Smooth muscle cell (in vitro differentiated cells): ENCODE data around the gene PRDX6. TPM values are rescaled to one million over a fixed set of nuclear protein-coding genes. Genes with fewer than 3 reads are reported as not detected.
"Not testable (repeated sequence)": the region's sequence is repeated elsewhere in the genome, so short reads cannot be mapped to it uniquely, and the experiment has no call there.

Source experiments
- DNase-seq: peaks from one replicate; lab custom pipeline; 2025; ENCODE audit not compliant: unreplicated experiment; lab: John Stamatoyannopoulos, UW
- H2AFZ ChIP-seq: fragments of 200-600 bp; sonication (generic); 2 replicates; pipeline ENCODE4 v1.6.0; 2016; ENCODE audit warnings: antibody characterized with exemption, low read depth, mild to moderate bottlenecking
- H3F3A ChIP-seq: fragments of 200-600 bp; sonication (generic); 2 replicates; pipeline ENCODE4 v1.6.0; 2017; ENCODE audit warnings: antibody characterized with exemption, low read depth
- H3K27ac ChIP-seq: fragments of 200-600 bp; sonication (generic); 2 replicates; pipeline ENCODE4 v1.5.1; 2016; ENCODE audit warnings: low read depth, mild to moderate bottlenecking
- H3K27me3 ChIP-seq: fragments of 200-600 bp; sonication (generic); 2 replicates; pipeline ENCODE4 v1.6.1; 2016; ENCODE audit warnings: low read depth, mild to moderate bottlenecking
- H3K36me3 ChIP-seq: fragments of 200-600 bp; sonication (generic); 2 replicates; pipeline ENCODE4 v1.5.1; 2016; ENCODE audit warnings: low read depth
- H3K4me1 ChIP-seq: fragments of 200-600 bp; sonication (generic); 2 replicates; pipeline ENCODE4 v1.5.1; 2016; ENCODE audit warnings: low read depth
- H3K4me2 ChIP-seq: fragments of 200-600 bp; sonication (generic); 2 replicates; pipeline ENCODE4 v1.6.0; 2016; ENCODE audit warnings: mild to moderate bottlenecking
- H3K4me3 ChIP-seq: fragments of 200-600 bp; sonication (generic); 2 replicates; pipeline ENCODE4 v1.5.1; 2016; ENCODE audit warnings: mild to moderate bottlenecking
- H3K79me2 ChIP-seq: fragments of 200-600 bp; sonication (generic); 2 replicates; pipeline ENCODE4 v1.6.0; 2016; ENCODE audit warnings: low read depth, mild to moderate bottlenecking
- H3K9ac ChIP-seq: fragments of 200-600 bp; sonication (generic); 2 replicates; pipeline ENCODE4 v1.6.0; 2016; ENCODE audit warnings: low read depth
- H3K9me3 ChIP-seq: fragments of 200-600 bp; sonication (generic); replicated peaks from 2 replicates; pipeline ENCODE4 v1.5.1; 2016; ENCODE audit warnings: low read depth
- H4K20me1 ChIP-seq: fragments of 200-600 bp; sonication (generic); 2 replicates; pipeline ENCODE4 v1.6.0; 2016; ENCODE audit warnings: low read depth
- WGBS: methylation state at CpG from one replicate; pipeline ENCODE4 v1.1.7; 2016; ENCODE audit warnings: low lambda C conversion rate; 5-methylcytosine and 5-hydroxymethylcytosine counted together
- polyA plus RNA-seq: library from polyadenylated mRNA; unstranded; fragments of >200 nt; fragmentation: Nextera tagmentation; extraction: Ambion mirVana; gene quantifications from 2 replicates; pipeline ENCODE4 v1.2.1, GENCODE V29; 2016
- total RNA-seq: library from RNA; depleted of rRNA; stranded (reverse); fragments of >200 nt; gene quantifications from 2 replicates; pipeline ENCODE4 v1.2.3, GENCODE V29; 2014
- TF ChIP-seq, protein P1 (sequence below): fragments of 200-600 bp; sonication (generic); IDR thresholded peaks from 2 replicates; pipeline ENCODE4 v1.5.1; 2017; ENCODE audit warnings: borderline replicate concordance, mild to moderate bottlenecking, antibody characterized with exemption; ENCODE audit not compliant: insufficient read depth, poor library complexity, severe bottlenecking

PRDX6 gene
- total and polyA plus RNA-seq, 2 experiments from 2014 or later, result 484 to 689 TPM

DNA sequence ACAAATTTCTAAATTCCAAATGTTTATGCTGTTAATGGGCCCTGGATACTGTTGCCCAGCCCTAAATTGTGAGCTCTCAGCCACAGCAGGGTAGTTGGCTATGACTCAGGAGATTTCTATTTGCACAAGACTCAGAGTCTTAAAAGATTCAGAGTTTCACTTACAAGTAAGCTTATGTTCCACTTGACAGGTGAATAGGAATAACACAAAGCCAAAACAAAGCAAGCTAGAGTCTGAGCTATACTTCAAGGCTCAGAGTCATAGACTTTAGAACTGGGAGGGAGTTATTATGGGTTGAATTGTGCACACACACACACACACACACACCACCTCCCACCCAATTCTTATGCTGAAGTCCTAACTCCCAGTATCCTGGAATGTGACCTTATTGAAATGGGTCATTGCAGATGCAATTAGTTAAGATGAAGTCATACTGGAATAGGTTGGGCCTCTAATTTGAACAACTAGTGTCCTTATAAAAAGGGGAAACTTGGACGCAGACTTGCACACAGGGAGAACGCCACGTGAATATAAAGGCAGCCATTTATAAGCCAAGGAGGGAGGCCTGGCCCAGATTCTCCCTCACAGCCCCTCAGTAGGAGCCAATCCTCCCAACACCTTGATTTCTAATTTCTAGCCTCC, 30.2 kb downstream of the PRDX6 start:
- no peaks in the 10 kb centered on the region for H4K20me1 ChIP-seq
- no peaks in the 10 kb centered on the region for H3F3A ChIP-seq
- no peak for DNase-seq
- H3K27me3 ChIP-seq, result no peaks in the 10 kb centered on the region
- H2AFZ ChIP-seq, result no peak overlapping the region
- peak overlapping the region; percentile 71 for H3K27ac ChIP-seq
- TF ChIP-seq, protein P1, sequence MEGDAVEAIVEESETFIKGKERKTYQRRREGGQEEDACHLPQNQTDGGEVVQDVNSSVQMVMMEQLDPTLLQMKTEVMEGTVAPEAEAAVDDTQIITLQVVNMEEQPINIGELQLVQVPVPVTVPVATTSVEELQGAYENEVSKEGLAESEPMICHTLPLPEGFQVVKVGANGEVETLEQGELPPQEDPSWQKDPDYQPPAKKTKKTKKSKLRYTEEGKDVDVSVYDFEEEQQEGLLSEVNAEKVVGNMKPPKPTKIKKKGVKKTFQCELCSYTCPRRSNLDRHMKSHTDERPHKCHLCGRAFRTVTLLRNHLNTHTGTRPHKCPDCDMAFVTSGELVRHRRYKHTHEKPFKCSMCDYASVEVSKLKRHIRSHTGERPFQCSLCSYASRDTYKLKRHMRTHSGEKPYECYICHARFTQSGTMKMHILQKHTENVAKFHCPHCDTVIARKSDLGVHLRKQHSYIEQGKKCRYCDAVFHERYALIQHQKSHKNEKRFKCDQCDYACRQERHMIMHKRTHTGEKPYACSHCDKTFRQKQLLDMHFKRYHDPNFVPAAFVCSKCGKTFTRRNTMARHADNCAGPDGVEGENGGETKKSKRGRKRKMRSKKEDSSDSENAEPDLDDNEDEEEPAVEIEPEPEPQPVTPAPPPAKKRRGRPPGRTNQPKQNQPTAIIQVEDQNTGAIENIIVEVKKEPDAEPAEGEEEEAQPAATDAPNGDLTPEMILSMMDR, result no peak
- H3K79me2 ChIP-seq, result no peaks in the 10 kb centered on the region
- WGBS, result 81% methylated on average over 3 of the region's 3 CpGs
- H3K4me3 ChIP-seq, result no peak overlapping the region
- H3K4me1 ChIP-seq, result peaks cover 12% of the 10 kb centered on the region
- no peaks in the 10 kb centered on the region for H3K9me3 ChIP-seq
- H3K36me3 ChIP-seq, result no peaks in the 10 kb centered on the region
- H3K9ac ChIP-seq, result peak overlapping the region; percentile 9
- H3K4me2 ChIP-seq, result no peak overlapping the region

DNA sequence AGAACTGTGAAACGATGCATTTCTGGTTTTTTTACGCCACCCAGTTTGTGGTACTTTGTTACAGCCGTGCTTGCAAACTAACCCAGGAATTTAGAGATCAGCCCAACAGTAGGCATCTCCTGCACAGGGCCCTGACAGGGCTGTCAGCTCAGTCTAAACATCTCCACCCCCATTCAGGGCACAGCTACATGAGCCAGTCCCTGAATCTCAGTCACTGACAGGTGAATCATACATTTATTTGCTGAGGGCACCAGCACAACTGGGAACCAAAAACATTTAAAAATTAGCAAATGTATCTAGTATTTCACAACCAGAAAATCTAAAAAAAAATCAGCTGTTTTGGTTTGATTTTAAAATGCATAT, 30.7 kb downstream of the PRDX6 start:
- H3F3A ChIP-seq, result no peaks in the 10 kb centered on the region
- H3K27me3 ChIP-seq, result no peaks in the 10 kb centered on the region
- H3K4me3 ChIP-seq, result no peak overlapping the region
- H3K36me3 ChIP-seq, result no peaks in the 10 kb centered on the region
- H3K9ac ChIP-seq, result peak overlapping the region; percentile 9
- H3K4me2 ChIP-seq, result no peak overlapping the region
- H4K20me1 ChIP-seq, result no peaks in the 10 kb centered on the region
- H3K27ac ChIP-seq, result peak overlapping the region; percentile 71
- DNase-seq, result no peak
- no peak overlapping the region for H2AFZ ChIP-seq
- no peaks in the 10 kb centered on the region for H3K9me3 ChIP-seq
- TF ChIP-seq, protein P1, result no peak
- 54% methylated on average over 3 of the region's 3 CpGs for WGBS
- H3K4me1 ChIP-seq, result peaks cover 12% of the 10 kb centered on the region
- no peaks in the 10 kb centered on the region for H3K79me2 ChIP-seq

DNA sequence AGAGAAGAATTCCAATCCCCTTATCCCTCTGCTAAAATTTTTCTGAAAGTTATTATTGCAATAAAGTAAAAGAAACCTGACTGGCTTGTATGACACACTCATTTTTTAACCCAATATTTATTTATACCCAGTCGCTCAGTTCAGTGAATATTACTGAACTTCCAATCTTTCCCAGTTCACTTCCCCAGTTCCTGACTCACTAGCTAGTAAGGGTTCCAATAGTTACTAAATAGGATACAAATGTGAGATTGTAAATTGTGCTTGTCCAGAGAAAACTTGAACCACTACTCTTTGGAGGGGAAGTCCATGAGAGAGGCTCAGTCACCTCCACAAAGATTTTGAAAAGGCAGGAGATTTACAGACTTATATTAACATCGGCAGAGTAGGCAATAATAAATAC, 31.4 kb downstream of the PRDX6 start:
- no peaks in the 10 kb centered on the region for H4K20me1 ChIP-seq
- peaks cover 12% of the 10 kb centered on the region for H3K4me1 ChIP-seq
- H3K27ac ChIP-seq, result peak overlapping the region; percentile 71
- H3K79me2 ChIP-seq, result no peaks in the 10 kb centered on the region
- H3K9me3 ChIP-seq, result peaks cover under 1% of the 10 kb centered on the region
- H2AFZ ChIP-seq, result no peak overlapping the region
- no peaks in the 10 kb centered on the region for H3K27me3 ChIP-seq
- H3K4me3 ChIP-seq, result no peak overlapping the region
- H3K4me2 ChIP-seq, result no peak overlapping the region
- no peak for DNase-seq
- H3K9ac ChIP-seq, result no peak overlapping the region
- TF ChIP-seq, protein P1, result no peak
- H3F3A ChIP-seq, result no peaks in the 10 kb centered on the region
- WGBS, result 94% methylated on average over 2 of the region's 2 CpGs
- H3K36me3 ChIP-seq, result no peaks in the 10 kb centered on the region

DNA sequence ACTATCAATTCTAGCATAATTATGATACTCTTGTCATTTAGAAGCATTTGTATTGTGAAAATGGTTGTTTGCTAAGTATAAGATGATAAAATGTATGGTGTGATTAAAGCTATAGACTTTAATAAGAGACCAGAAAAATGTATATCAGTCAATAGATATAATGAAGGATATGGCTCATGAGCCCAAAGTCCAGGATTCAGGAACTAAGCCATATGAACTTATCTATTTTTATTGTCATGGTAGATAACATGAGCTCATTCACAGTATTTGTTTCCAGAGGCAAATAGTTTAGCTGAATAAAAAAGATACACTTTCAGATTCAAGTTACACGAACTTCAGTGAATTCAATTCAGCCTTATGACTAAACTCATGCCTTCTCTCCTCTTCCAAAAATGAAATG, 32.7 kb downstream of the PRDX6 start:
- Histone ChIP-seq H4K20me1 (no peaks in the 10 kb centered on the region), H3K27me3 (no peaks in the 10 kb centered on the region), H3K27ac (no peak overlapping the region), H3K4me1 (peaks cover 12% of the 10 kb centered on the region), H3K79me2 (no peaks in the 10 kb centered on the region), H3K4me3 (no peak overlapping the region), H2AFZ (no peak overlapping the region), H3K9ac (no peak overlapping the region), H3K9me3 (peaks cover 4% of the 10 kb centered on the region), H3K4me2 (no peak overlapping the region), H3K36me3 (no peaks in the 10 kb centered on the region), H3F3A (no peaks in the 10 kb centered on the region)
- TF ChIP-seq, protein P1, result no peak
- 92% methylated on average over 1 of the region's 1 CpG for WGBS
- no peak for DNase-seq

DNA sequence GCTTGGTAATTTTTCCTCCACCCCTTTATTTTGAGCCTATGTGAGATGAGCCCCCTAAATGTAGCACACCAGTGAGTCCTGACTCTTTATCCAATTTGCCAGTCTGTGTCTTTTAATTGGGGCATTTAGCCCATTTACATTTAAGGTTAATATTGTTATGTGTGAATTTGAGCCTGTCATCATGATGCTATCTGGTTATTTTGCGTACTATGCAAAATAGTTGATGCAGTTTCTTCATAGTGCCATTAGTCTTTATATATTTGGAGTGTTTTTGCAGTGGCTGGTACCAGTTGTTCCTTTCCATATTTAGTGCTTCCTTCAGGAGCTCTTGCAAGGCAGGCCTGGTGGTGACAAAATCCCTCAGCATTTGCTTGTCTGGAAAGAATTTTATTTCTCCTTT, 37.4 kb downstream of the PRDX6 start:
- DNase-seq, H2AFZ ChIP-seq, H4K20me1 ChIP-seq, H3K9ac ChIP-seq, H3K27me3 ChIP-seq, H3K4me2 ChIP-seq, H3K4me3 ChIP-seq, H3K36me3 ChIP-seq, H3K9me3 ChIP-seq, H3K79me2 ChIP-seq, H3F3A ChIP-seq, H3K27ac ChIP-seq: not testable (repeated sequence)
- WGBS, result 97% methylated on average over 1 of the region's 1 CpG
- H3K4me1 ChIP-seq, result peaks cover 11% of the 10 kb centered on the region
